GM06990 (cell line): ENCODE measurements around the gene CEP112.

Experiments
- DNase-seq: peaks from one replicate; pipeline ENCODE4 v3.0.0-alpha.2; 2011; ENCODE audit not compliant: insufficient read length; ENCODE audit errors: extremely low read depth
- H3K27me3 ChIP-seq: replicated peaks from 2 replicates; pipeline ENCODE4 v1.6.0; 2011; ENCODE audit warnings: low read length; ENCODE audit not compliant: control insufficient read depth, insufficient read depth
- H3K36me3 ChIP-seq: 2 replicates; pipeline ENCODE4 v1.5.1; 2011; ENCODE audit warnings: low read length; ENCODE audit not compliant: control insufficient read depth, insufficient read depth
- H3K4me3 ChIP-seq: replicated peaks from 2 replicates; pipeline ENCODE4 v1.5.1; 2011; ENCODE audit warnings: low read depth, mild to moderate bottlenecking, control low read depth, low read length
- CTCF ChIP-seq: IDR thresholded peaks from 2 replicates; pipeline ENCODE4 v1.5.1; 2011; ENCODE audit warnings: low read length, control low read depth, mild to moderate bottlenecking, inconsistent platforms; ENCODE audit not compliant: insufficient read depth, poor library complexity, severe bottlenecking

The CEP112 gene

GRCh38 chr17:65609749-65610148 is 582.2 kb downstream of the CEP112 start:
- Histone ChIP-seq H3K27me3 (peaks cover 2% of the 10 kb centered on the region), H3K36me3 (no peaks in the 10 kb centered on the region), H3K4me3 (no peak overlapping the region)
- DNase-seq, result no peak
- no peak for TF ChIP-seq CTCF

GRCh38 chr17:65609286-65609685 is 582.6 kb downstream of the CEP112 start:
- no peak for TF ChIP-seq CTCF
- Histone ChIP-seq H3K4me3 (no peak overlapping the region), H3K36me3 (no peaks in the 10 kb centered on the region), H3K27me3 (peaks cover 2% of the 10 kb centered on the region)
- no peak for DNase-seq

DNA sequence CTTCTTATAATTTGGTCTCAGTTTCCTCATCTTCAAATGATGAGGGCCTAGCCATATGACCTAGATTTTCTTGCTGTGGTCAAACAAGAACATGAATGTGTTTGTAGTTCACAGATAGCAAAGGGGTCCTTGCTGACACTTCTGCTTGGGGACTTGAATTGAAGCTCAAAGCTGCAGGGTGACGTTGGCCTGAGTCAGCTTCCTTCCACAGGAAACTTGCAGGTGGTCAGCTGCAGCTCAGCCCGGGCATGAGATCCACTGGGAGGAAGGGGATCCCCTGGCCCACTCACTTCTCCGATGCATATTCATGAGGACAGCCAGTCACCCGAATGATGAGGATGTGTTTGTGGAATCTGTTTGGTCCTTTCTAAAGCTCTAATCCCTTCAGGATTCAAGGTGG is 587.9 kb downstream of the CEP112 start:
- no peaks in the 10 kb centered on the region for H3K36me3 ChIP-seq
- H3K4me3 ChIP-seq, result no peak overlapping the region
- no peaks in the 10 kb centered on the region; the same call in 1 of the 2 replicates for H3K27me3 ChIP-seq
- no peak for DNase-seq
- no peak for TF ChIP-seq CTCF

DNA sequence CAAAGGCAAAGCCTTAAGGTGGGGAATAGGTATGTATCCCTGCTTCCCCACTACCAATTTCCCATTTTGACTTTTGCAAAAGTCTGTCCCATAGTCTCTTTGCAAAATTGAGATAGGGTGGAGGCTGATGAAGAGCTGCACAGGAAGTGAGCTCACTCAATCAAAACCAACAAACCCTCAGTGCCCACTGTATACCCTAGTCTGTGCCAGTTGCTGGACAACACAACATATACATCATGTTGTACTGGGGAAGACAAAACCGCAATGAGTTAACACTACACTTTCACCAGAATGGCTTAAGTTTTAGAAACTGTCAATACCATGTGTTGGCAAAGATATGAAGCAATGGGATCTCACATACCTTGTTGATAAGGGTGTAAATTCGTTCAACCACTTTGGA is 590.1 kb downstream of the CEP112 start:
- H3K4me3 ChIP-seq, result no peak overlapping the region
- no peak for DNase-seq
- no peaks in the 10 kb centered on the region; the same call in 1 of the 2 replicates for H3K27me3 ChIP-seq
- no peak for TF ChIP-seq CTCF
- no peaks in the 10 kb centered on the region for H3K36me3 ChIP-seq

DNA sequence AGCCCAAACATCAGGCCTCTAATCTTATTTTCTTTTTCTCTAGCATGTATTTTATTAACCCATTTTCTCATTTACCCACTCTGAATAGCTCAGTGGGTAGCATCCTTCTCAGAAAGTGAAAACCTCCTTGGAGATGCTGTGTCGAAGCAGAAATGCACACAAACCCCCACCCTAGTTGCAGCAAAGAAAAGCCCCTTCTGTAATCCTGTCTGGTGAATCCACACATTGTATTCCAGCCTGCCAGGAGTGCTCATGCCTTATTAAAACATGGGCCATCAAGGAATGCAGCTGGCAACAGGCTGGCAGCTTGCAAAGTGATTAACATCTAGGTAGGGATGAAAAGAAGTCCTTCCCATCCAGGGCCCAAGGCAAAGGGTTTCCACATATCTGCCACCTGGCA is 590.8 kb downstream of the CEP112 start:
- Histone ChIP-seq H3K36me3 (no peaks in the 10 kb centered on the region), H3K4me3 (no peak overlapping the region), H3K27me3 (no peaks in the 10 kb centered on the region; the same call in 1 of the 2 replicates)
- DNase-seq, result no peak
- TF ChIP-seq CTCF, result no peak

DNA sequence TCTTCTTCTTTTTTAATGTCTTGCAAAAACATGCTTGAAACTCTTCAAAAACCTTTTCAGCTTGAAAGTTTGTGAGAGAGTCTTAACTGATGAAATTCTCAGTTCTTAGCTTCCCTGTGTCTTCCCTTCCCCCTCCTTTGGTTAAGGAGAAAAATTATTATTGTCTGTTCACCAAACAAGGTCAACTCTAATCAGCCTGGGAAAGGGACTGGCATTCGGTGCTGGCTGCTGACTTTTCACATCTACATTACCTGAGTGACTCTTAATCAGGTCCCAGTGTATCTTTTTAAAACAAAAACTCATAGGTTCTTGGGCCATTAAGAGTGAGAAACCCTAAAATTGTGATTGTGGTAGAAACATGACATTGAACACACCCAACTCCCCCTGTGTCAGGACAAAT is 591.4 kb downstream of the CEP112 start:
- DNase-seq, result no peak
- no peak overlapping the region for H3K4me3 ChIP-seq
- H3K27me3 ChIP-seq, result no peaks in the 10 kb centered on the region; the same call in 1 of the 2 replicates
- no peak for TF ChIP-seq CTCF
- no peaks in the 10 kb centered on the region for H3K36me3 ChIP-seq
